ENCODE results near the gene CACNA2D2. TPM values are rescaled to one million over a fixed set of nuclear protein-coding genes. Genes with fewer than 3 reads are reported as not detected.

CACNA2D2 gene
- total RNA-seq, 1 experiment from 2014 or later, result 27.7 TPM

GRCh38 chr3:50326182-50326541 is 177.3 kb downstream of the CACNA2D2 start:
- peaks cover 15 to 31% of the 10 kb centered on the region in 2 experiments for H3K4me1 Mint-ChIP-seq
- Histone ChIP-seq H3K9me3 (ENCODE audit: control insufficient read depth, low read depth, low read length) (no peaks in the 10 kb centered on the region), H3K23ac (ENCODE audit: insufficient read length, low read depth, low read length) (no peak overlapping the region), H3K9ac (ENCODE audit: extremely low read depth, insufficient read length, low read length) (no peak overlapping the region), H3K4me2 (ENCODE audit: insufficient read depth, insufficient read length, low read length) (no peak overlapping the region), H2BK20ac (ENCODE audit: low read depth, low read length, poor library complexity, severe bottlenecking) (no peak overlapping the region), H2AK5ac (ENCODE audit: insufficient read length, low read length) (no peak overlapping the region), H3K18ac (ENCODE audit: insufficient read length, low read depth, low read length) (no peak overlapping the region), H3K27ac (ENCODE audit: insufficient read length, low read depth, low read length) (no peak overlapping the region), H4K5ac (ENCODE audit: insufficient read length, low read depth, low read length) (no peak overlapping the region), H2BK5ac (ENCODE audit: insufficient read length, low read length) (no peak overlapping the region), H2BK12ac (ENCODE audit: insufficient read length, low read depth, low read length) (no peak overlapping the region), H3K56ac (ENCODE audit: insufficient read length, low read depth, low read length) (no peak overlapping the region), H3T11ph (ENCODE audit: low read length) (no peak overlapping the region), H2BK15ac (ENCODE audit: low read depth, low read length) (no peak overlapping the region), H2BK120ac (ENCODE audit: low read depth, low read length, poor library complexity, severe bottlenecking) (no peak overlapping the region), H4K20me1 (ENCODE audit: control insufficient read depth, insufficient read depth, insufficient read length) (no peaks in the 10 kb centered on the region), H3K27me3 (ENCODE audit: insufficient read depth, low read length) (no peaks in the 10 kb centered on the region), H3K4ac (ENCODE audit: low read depth, low read length) (no peak overlapping the region), H4K91ac (ENCODE audit: insufficient read length, low read depth, low read length) (no peak overlapping the region), H3K79me2 (ENCODE audit: insufficient read depth, low read length) (peaks cover 4% of the 10 kb centered on the region; the same call in 1 of the 2 replicates), H4K8ac (replicated peaks; ENCODE audit: insufficient read length, low read depth, low read length) (no peak overlapping the region), H3K14ac (ENCODE audit: insufficient read depth, low read length) (no peak overlapping the region), H3K23me2 (ENCODE audit: insufficient read length, low read depth, low read length, poor library complexity, severe bottlenecking) (peaks cover 21% of the 10 kb centered on the region), H2AFZ (ENCODE audit: low read length) (no peak overlapping the region), H3K79me1 (ENCODE audit: insufficient read depth, low read depth, low read length, poor library complexity, severe bottlenecking) (peaks cover 6% of the 10 kb centered on the region), H3K4me1 (ENCODE audit: insufficient read depth, low read length) (peaks cover 6% of the 10 kb centered on the region; the same call in 1 of the 2 replicates)
- no peak overlapping the region for H3K27ac Mint-ChIP-seq
- no peaks in the 10 kb centered on the region; the same call in 1 of the 2 replicates for H3K27me3 Mint-ChIP-seq (ENCODE audit: low read depth)
- no peaks in the 10 kb centered on the region for H3K9me3 Mint-ChIP-seq
- H3K4me3 Mint-ChIP-seq, result peak overlapping the region; percentile 88 to 96; a peak in 4 of 5 replicates
- no peak for TF ChIP-seq CTCF (conservative IDR thresholded peaks at IDR 0.05)
- no peak for DNase-seq
- no CpG with 5 or more reads among the region's 8 CpGs for WGBS (ENCODE audit: extremely low coverage, insufficient read length, low lambda C conversion rate)
- H3K36me3 Mint-ChIP-seq (ENCODE audit: insufficient read depth in 1 of 3, low read depth in 3 of 3), result peaks cover 21 to 44% (median 28%) of the 10 kb centered on the region in 3 experiments; a peak in 6 of 7 replicates
